HG02763 (cell line): Measurements from ENCODE around the gene HCRTR1.

Experiments used
- ATAC-seq: cut with Tn5 transposase; IDR thresholded peaks from one replicate; pipeline ENCODE4 v1.9.1; 2021; ENCODE audit warnings: mild to moderate bottlenecking, moderate library complexity; ENCODE audit not compliant: unreplicated experiment

HCRTR1 gene

GRCh38 chr1:31617218-31617915 is at the start of gene HCRTR1:
TSS of gene HCRTR1 (plus strand) at chr1:31617689. CDS start at chr1:31619193, 1,504 bp downstream.
- no peak for ATAC-seq

DNA sequence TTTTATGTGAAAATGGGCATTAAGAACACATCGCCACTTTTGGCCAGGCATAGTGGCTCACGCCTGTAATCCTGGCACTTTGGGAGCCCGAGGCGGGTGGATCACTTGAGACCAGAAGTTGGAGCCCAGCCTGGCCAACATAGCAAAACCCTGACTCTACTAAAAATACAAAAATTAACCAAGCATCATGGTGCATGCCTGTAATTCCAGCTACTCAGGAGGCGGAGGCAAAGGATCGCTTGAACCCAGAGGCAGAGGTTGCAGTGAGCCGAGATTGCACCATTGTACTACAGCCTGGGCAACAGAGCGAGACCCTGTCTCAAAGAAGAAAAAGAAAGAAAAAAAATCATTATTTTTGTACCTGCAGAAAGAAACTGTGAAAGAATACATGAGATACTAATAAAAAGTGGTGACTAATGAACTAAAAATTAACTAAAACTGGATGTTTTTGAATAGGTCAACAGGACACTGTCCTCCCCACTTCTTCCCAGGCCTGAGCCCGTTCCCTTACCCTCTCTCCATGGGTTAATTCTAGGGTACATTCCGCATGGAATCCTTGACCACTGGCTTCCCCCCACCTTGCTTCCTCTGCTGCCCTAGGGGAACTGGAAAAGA is 49.4 kb upstream of the HCRTR1 start:
- ATAC-seq: no peak

DNA sequence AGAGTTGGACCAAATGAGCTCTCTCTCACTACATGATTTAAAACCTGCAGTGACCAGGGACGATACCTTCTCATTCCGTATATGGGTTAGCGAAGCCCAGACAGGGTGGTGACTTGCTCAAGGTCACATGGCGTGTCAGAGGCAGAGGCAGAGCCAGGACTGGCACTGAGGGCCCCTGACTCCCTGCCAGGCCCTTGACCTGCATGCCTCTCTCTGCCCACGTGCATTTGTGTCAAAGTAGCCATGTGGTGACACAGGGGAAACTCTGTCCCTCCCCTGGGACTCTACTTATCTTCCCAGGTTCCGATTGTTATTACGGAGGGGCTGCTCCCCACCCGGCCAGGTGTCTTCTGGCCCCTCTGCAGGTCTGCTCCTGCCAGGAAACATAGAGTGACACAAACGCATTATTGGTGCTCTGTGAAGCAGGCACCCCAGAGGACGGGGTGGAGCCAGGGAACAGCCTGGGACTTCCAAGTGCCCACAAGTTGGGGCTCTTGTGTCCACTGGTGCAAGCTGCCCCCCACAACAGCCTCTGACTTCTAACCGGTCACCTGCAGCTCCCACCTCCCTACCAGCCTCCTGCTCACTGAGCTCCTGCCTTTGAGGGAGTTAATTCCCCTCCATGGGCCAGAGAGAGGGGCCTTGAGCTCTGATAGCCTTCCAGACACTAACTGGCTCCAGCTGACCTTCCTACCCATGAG is 48.4 kb upstream of the HCRTR1 start:
- ATAC-seq: no peak

GRCh38 chr1:31569596-31570173 is 47.8 kb upstream of the HCRTR1 start:
- ATAC-seq: no peak

GRCh38 chr1:31570228-31570627 is 47.3 kb upstream of the HCRTR1 start:
- ATAC-seq: no peak

GRCh38 chr1:31570906-31571305 is 46.6 kb upstream of the HCRTR1 start:
- ATAC-seq: no peak

DNA sequence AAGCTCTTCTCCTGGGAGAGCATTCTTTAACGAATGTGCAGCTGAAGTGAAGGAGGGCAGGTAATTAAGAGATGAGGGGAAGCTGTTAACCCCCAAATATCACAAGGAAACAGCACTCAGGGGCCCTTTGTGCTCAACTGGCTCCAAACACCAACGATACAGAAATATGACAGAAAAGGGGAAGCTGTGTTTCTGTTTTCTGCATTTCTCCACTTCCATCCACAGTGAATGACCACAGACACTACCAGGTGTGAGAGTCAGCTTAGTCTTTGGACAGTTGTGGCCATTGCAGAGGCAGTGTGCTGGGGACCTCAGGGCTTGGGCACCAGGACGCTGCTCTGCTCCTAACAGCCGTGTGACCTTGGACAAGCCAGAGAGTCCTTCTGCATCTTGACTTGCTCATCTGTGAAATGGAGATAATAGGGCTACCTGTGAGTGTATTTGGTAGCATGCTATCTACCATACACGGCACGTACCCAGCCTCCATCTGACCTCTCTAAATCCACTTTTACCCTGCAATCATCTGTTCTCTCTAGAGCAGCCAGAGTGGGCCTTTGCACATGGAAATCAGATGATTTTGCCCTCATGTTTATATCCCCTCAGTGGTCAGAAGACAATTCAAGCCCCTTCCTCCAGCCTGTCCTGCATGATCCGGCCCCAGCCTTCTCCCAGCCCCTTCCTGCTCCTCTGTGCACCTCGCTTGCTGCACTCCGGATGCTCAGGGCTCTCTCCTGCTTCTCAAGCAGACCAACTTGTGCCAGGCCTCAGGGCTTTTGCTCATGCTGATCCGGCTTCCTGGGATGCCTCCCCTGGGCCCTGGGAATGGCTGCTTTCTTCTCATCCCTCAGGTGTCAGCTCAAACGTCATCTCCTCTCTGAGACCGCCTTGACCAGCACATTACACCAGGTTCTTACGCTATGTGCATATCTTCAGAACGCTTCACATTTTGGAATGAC is 45.9 kb upstream of the HCRTR1 start:
- ATAC-seq: no peak

DNA sequence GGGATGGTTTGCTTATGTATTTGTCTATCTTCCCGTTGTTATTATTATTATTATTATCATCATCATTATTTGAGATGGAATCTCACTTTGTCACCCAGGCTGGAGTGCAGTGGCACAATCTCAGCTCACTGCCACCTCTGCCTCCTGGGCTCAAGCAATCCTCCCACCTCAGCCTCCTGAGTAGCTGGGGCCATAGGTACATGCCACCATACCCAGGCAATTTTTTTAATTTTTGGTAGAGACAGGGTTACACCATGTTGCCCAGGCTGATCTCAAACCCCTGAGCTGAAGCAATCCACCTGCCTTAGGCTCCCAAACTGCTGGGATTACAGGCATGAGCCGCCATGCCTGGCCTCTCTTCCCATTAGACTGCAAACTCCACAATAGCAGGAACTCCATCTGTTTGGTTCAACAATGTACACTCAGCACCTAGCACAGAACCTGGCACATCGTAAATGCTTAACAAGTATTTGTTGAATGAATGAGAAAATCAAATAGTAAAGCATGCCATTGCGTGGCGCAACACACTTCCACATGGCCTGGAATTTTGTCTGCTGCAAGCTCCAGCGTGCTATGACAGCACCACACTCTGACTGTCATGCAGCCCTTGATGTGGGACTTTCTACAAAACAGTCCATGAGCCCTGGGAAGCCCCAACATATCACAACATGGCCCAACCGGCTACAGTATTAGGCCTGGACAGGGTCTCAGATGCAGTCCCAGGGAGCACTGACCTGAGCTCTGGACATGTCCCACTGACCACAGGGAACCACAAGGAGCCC is 45.0 kb upstream of the HCRTR1 start:
- ATAC-seq: no peak

- ATAC-seq: no peak
Measured at GRCh38 chr1:31573261-31573660, 44.2 kb upstream of the HCRTR1 start.

DNA sequence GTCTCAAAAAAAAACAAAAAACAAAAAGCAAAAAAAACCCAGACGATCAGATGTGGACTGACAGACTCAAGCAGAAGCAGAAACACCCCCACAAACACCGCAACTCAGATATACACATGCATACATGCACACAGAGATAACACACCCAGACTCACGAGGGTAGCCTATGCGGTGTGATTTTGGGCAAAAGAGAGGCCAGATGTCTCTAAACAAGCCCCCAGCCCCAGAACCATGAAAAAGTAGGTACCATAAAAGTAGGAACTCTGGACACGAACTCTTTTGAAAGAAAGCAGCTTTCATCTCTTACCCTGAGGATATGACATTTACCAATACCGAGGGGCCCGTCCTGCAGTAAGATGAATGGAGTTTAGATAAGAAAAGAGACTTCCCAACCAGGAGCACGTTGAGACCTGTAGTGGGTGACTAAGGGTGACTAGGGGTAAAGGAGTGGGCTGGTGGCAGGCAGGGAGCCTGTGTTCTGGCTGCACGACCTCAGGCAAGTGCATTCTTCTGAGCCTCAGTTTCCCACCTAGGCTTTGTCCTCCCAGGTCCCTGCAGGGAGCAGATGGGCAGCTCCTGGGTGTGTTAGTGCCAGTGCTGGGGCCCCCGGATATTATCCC is 42.6 kb upstream of the HCRTR1 start:
- no peak for ATAC-seq

GRCh38 chr1:31575369-31576140 is 41.9 kb upstream of the HCRTR1 start:
- no peak for ATAC-seq

DNA sequence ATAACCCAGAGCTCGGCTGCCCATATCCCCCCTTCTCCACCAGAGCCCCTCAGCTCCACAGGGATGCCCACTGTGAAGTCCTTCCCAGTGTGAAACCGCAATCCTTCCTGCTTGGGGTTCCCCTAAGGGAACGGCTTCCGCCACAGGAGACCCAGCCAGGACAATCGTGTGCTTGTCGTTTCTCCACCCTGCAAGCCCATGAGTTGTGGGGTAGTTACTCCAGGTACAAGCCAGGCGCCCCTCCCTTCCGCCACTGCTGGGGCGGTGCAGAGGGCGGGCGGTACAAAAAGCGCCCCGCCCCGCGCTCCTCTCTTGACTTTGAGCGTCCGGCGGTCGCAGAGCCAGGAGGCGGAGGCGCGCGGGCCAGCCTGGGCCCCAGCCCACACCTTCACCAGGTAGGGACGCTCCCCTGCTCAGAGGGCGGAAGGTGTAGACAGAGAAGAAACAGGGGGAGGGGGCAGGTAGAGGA is 41.3 kb upstream of the HCRTR1 start, which contains the start of gene TINAGL1:
TINAGL1 (plus strand) TSS at position 315 of the 469 bp plus-strand sequence. CDS start 634 bp downstream, outside the sequence.
- no peak for ATAC-seq

DNA sequence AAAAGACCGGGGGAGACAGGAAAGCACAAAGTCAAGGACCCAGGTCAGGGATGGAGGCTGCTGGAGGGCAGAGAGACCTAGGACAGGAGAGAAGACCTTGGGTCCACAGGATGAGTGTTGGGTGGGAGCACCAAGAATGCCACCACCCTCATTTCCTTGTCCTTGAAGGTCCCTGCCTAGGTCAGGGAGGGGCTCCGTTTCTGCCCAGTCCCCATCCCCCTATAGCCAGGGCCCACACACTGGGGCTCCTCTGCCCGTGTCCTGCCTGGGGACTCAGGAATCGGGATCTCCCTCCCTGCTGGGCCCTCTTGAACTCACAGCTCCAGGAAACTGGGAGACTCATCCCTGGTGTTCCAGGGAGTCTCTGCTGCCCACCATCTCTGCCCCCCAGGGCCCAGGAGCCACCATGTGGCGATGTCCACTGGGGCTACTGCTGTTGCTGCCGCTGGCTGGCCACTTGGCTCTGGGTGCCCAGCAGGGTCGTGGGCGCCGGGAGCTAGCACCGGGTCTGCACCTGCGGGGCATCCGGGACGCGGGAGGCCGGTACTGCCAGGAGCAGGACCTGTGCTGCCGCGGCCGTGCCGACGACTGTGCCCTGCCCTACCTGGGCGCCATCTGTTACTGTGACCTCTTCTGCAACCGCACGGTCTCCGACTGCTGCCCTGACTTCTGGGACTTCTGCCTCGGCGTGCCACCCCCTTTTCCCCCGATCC is 40.6 kb upstream of the HCRTR1 start:
- ATAC-seq: no peak

- ATAC-seq: no peak
Measured at GRCh38 chr1:31577515-31578192, 39.8 kb upstream of the HCRTR1 start.

DNA sequence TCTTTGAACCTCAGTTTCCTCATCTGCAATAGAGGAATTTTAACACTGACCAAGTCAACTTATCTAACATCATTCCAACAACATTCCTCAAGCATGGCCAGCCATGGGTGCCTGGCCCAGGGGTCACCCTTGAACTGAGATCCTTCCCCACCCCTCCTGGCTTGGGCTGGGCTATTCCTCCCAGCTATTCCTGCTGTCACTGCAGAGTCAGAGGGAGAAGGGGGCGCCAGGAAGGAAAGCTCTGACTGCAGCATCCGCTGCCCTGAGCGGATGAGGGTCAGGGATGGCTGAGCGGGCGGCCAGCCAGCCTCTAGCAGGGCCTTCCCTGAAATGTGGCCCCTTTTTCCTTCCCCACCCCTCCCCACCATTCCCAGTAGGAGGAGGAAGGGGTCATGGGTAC is 38.1 kb upstream of the HCRTR1 start:
- no peak for ATAC-seq

DNA sequence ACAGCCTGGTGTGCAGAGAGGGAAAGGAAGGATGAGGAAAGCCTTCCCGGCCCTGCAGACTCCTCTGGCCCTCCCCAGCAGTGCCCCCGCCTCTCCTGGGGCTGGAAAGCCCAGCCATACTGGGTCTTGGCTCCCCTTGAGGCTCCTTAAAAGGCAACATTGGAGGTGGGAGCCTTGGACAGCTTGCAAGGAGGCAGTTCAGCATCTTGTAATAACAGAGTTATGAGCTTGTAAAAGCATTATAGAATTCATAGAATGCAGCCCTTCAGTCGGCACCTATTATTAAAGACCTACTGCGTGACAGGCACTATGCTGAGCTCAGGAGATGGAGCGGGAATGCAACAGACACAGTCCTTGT is 37.0 kb upstream of the HCRTR1 start:
- ATAC-seq: no peak

GRCh38 chr1:31580891-31581603 is 36.4 kb upstream of the HCRTR1 start:
- no peak for ATAC-seq
